SK-N-SH (cell line): Measurements from ENCODE around the gene CLEC16A. TPM values are rescaled to one million over a fixed set of nuclear protein-coding genes. Genes with fewer than 3 reads are reported as not detected.

Experiments used
- CTCF ChIA-PET: fragments of 300-600, 350-600 bp; formaldehyde crosslinking; extraction: SDS; loops from one replicate; lab custom pipeline; 2021; lab: Yijun Ruan, JAX
- POLR2A ChIA-PET: fragments of 350-600 bp; sonication (Branson Sonifier 250); formaldehyde crosslinking; extraction: SDS; loops from one replicate; lab custom pipeline; 2020; ENCODE audit warnings: antibody characterized with exemption, inconsistent platforms; lab: Yijun Ruan, JAX
- DNase-seq: peaks from one replicate; pipeline ENCODE4 v3.0.0; 2012
- H2AFZ ChIP-seq: fragments of 200-600 bp; sonication (generic); 2 replicates; pipeline ENCODE4 v1.8.1; 2016; ENCODE audit warnings: antibody characterized with exemption, mild to moderate bottlenecking, low read depth
- H3F3A ChIP-seq: fragments of 200-600 bp; sonication (generic); replicated peaks from 2 replicates; pipeline ENCODE3; 2016; ENCODE audit warnings: antibody characterized with exemption, mild to moderate bottlenecking; ENCODE audit not compliant: insufficient read depth
- H3K27ac ChIP-seq, 2 experiments: fragments of 200-500 bp in 1 of 2; fragments of 200-600 bp in 1 of 2; sonication (Bioruptor generic) in 1 of 2; sonication (generic), shearing (Covaris generic) in 1 of 2; 2 replicates each; pipeline versions ENCODE4 v1.5.1 to v1.6.1; 2014 to 2016; ENCODE audit warnings: low read depth in 2 of 2, inconsistent platforms in 1 of 2, low read length in 1 of 2, mild to moderate bottlenecking in 1 of 2, mixed read lengths in 1 of 2
- H3K27me3 ChIP-seq: fragments of 200-600 bp; sonication (generic), shearing (Covaris generic); 2 replicates; pipeline ENCODE4 v1.6.1; 2016; ENCODE audit warnings: mixed run types; ENCODE audit not compliant: insufficient read depth
- H3K36me3 ChIP-seq, 2 experiments: fragments of 200-500 bp in 1 of 2; fragments of 200-600 bp in 1 of 2; sonication (Bioruptor generic) in 1 of 2; sonication (generic) in 1 of 2; replicated peaks in 1 of 2; 2 replicates each; pipeline versions ENCODE3 to v1.5.1; 2014 to 2016; ENCODE audit warnings: low read length in 1 of 2, mild to moderate bottlenecking in 1 of 2; ENCODE audit not compliant: insufficient read depth in 2 of 2, control insufficient read depth in 1 of 2
- H3K4me1 ChIP-seq, 2 experiments: fragments of 200-500 bp in 1 of 2; fragments of 200-600 bp in 1 of 2; sonication (Bioruptor generic) in 1 of 2; sonication (generic), shearing (Covaris generic) in 1 of 2; 2 replicates each; pipeline versions ENCODE4 v1.5.1 to v1.6.1; 2014 to 2016; ENCODE audit warnings: low read depth in 1 of 2, low read length in 1 of 2, mixed run types in 1 of 2; ENCODE audit not compliant: insufficient read depth in 2 of 2, control insufficient read depth in 1 of 2
- H3K4me2 ChIP-seq: fragments of 200-600 bp; sonication (generic), shearing (Covaris generic); 2 replicates; pipeline ENCODE4 v1.6.1; 2017; ENCODE audit warnings: mixed run types
- H3K4me3 ChIP-seq, 2 experiments: fragments of 200-500 bp in 1 of 2; fragments of 200-600 bp in 1 of 2; sonication (Bioruptor generic) in 1 of 2; sonication (generic), shearing (Covaris generic) in 1 of 2; 2 replicates each; pipeline versions ENCODE4 v1.5.1 to v1.8.1; 2014 to 2016; ENCODE audit warnings: low read depth in 2 of 2, inconsistent platforms in 1 of 2, low read length in 1 of 2, mild to moderate bottlenecking in 1 of 2, mixed read lengths in 1 of 2, moderate library complexity in 1 of 2
- H3K79me2 ChIP-seq: fragments of 200-600 bp; sonication (generic); 2 replicates; pipeline ENCODE4 v1.8.1; 2017; ENCODE audit warnings: mild to moderate bottlenecking; ENCODE audit not compliant: insufficient read depth
- H3K9ac ChIP-seq: fragments of 200-600 bp; sonication (generic); 2 replicates; pipeline ENCODE4 v1.6.1; 2017; ENCODE audit warnings: mixed run types
- H3K9me2 ChIP-seq: fragments of 200-600 bp; sonication (generic); 2 replicates; pipeline ENCODE4 v1.6.1; 2017; ENCODE audit warnings: mixed run types
- H3K9me3 ChIP-seq: fragments of 200-600 bp; sonication (generic); 2 replicates; pipeline ENCODE4 v1.6.1; 2017; ENCODE audit warnings: mixed run types, mild to moderate bottlenecking, moderate library complexity
- H4K20me1 ChIP-seq: fragments of 200-600 bp; sonication (generic); 2 replicates; pipeline ENCODE4 v1.6.1; 2017; ENCODE audit warnings: mild to moderate bottlenecking, mixed run types; ENCODE audit not compliant: insufficient read depth
- CHD2 ChIP-seq: fragments of 150-350 bp; IDR thresholded peaks from 2 replicates; pipeline ENCODE4 v1.6.1; 2018; ENCODE audit warnings: low read length; ENCODE audit not compliant: partially characterized antibody
- EP300 ChIP-seq, 2 experiments: IDR thresholded peaks; 2 replicates each; pipeline versions ENCODE4 v1.4.0 to v1.6.1; 2012; ENCODE audit warnings: borderline replicate concordance in 1 of 2, low read depth in 1 of 2, low read length in 1 of 2
- EZH2phosphoT487 ChIP-seq: fragments of 200-600 bp; sonication (generic); IDR thresholded peaks from 2 replicates; pipeline ENCODE4 v1.6.1; 2017; ENCODE audit warnings: low read depth, mixed run types, mild to moderate bottlenecking, antibody characterized with exemption, moderate library complexity, borderline replicate concordance
- FOXM1 ChIP-seq: IDR thresholded peaks from 2 replicates; pipeline ENCODE4 v1.4.0; 2012; ENCODE audit warnings: low read depth, mild to moderate bottlenecking
- GABPA ChIP-seq: IDR thresholded peaks from 2 replicates; pipeline ENCODE4 v1.4.0; 2012; ENCODE audit warnings: low read depth, mild to moderate bottlenecking
- GATA2 ChIP-seq: sonication (generic); formaldehyde crosslinking; IDR thresholded peaks from 2 replicates; pipeline ENCODE4 v1.5.0; 2020; ENCODE audit warnings: mild to moderate bottlenecking, missing genetic modification reagents
- MEF2A ChIP-seq: IDR thresholded peaks from 2 replicates; pipeline ENCODE4 v1.4.0; 2012; ENCODE audit warnings: low read depth, borderline replicate concordance
- MXI1 ChIP-seq: IDR thresholded peaks from 2 replicates; pipeline ENCODE4 v1.6.1; 2012; ENCODE audit warnings: mild to moderate bottlenecking, low read depth, low read length, improper control_type of control experiment
- RAD21 ChIP-seq: IDR thresholded peaks from 2 replicates; pipeline ENCODE4 v1.6.1; 2012; ENCODE audit warnings: mild to moderate bottlenecking, low read length
- RFX5 ChIP-seq: IDR thresholded peaks from 2 replicates; pipeline ENCODE4 v1.6.1; 2012; ENCODE audit warnings: mild to moderate bottlenecking, improper control_type of control experiment, low read length
- SMC3 ChIP-seq: IDR thresholded peaks from 2 replicates; pipeline ENCODE4 v1.6.1; 2012; ENCODE audit warnings: low read depth, low read length, improper control_type of control experiment
- TCF12 ChIP-seq: IDR thresholded peaks from 2 replicates; pipeline ENCODE4 v1.4.0; 2012
- WGBS: methylation state at CpG from one replicate; pipeline ENCODE4 v1.1.6; 2017; ENCODE audit warnings: low lambda C conversion rate; 5-methylcytosine and 5-hydroxymethylcytosine counted together
- polyA plus RNA-seq, 3 experiments: library from polyadenylated mRNA; depleted of rRNA; stranded (reverse); fragments of >200 nt; gene quantifications; 2 replicates each; pipeline ENCODE4 v1.2.3, GENCODE V29; 2012
- TF ChIP-seq, protein P1 (sequence below): IDR thresholded peaks from 2 replicates; pipeline ENCODE4; 2012

The CLEC16A gene
- polyA plus RNA-seq, 1 of the 3 experiments (the other 2 are of a cell fraction): 13.7 TPM

DNA sequence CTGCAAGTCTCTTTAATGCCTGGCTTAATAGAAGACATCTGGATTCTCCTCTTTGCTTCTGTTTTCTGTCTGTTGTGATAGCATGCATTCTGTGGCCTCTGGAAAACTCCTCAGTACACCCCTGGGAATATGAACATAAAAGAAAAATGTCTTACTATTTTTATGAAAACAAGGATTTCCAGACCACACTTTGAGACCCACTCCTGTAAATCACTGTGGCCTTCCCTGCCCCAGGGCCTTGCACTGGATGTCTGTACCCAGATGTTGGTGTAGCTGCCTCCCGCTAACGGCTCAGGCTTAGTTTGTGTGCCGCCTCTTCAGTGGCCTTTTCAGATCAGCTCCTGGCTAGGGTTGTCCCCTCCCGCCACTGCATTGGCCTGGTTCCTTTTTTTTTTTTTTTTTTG, 185.0 kb downstream of the CLEC16A start (continued):
- TF ChIP-seq RAD21 (no peak), TCF12 (peak; percentile 91), EP300 (IDR thresholded peaks at IDR 0.05; ENCODE audit: borderline replicate concordance in 1 of 2, low read depth in 1 of 2, low read length in 1 of 2) (peak in 1 of 2 experiments; percentile 72; a peak in 2 of 4 replicates), GABPA (no peak), CHD2 (peak; percentile 55), EZH2phosphoT487 (no peak), RFX5 (no peak), GATA2 (CRISPR knock-in tag) (no peak)
- TF ChIP-seq, protein P1, sequence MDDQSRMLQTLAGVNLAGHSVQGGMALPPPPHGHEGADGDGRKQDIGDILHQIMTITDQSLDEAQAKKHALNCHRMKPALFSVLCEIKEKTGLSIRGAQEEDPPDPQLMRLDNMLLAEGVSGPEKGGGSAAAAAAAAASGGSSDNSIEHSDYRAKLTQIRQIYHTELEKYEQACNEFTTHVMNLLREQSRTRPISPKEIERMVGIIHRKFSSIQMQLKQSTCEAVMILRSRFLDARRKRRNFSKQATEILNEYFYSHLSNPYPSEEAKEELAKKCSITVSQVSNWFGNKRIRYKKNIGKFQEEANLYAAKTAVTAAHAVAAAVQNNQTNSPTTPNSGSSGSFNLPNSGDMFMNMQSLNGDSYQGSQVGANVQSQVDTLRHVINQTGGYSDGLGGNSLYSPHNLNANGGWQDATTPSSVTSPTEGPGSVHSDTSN: peak; percentile 48; the same call in 1 of the 2 replicates

DNA sequence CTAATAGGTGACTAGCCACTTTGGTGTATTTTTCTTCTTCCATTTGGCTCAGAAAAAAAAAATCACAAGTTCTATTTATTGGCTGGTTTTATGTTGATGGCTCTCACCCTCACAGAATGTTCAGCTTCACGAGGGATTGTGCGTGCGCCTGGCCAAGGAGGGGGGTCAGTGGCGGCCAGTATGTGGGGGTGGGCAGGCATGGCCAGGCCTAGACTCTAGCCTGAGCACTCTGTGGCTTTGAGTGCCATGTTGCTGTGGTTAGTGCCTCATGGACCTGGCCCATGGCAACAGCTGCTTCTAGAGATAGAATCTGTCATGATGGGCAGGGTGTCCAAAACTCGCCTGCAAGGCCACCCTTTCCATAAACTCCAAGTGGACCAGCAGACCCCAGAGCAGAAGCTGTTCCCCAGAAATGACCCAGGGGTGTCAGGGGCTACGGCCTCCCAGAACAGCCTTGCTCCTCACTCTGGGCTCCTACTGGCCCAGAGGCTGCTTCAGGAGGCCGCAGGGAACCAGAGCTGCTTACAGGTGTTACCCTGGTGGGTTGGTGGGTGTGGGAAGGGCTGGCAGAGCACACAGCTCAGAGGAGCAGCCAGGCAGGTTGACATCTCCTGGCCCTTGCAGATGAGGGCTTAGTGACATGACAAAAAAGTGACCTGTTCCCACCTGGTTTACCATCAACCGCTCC, 186.8 kb downstream of the CLEC16A start:
- TF ChIP-seq RAD21 (no peak), MXI1 (peak; percentile 31; the same call in 1 of the 2 replicates)
- no peak for DNase-seq
- WGBS: 91% methylated on average over 6 of the region's 8 CpGs
- H3K79me2 ChIP-seq: no peaks in the 10 kb centered on the region
- no peaks in the 10 kb centered on the region for H3K27me3 ChIP-seq
- POLR2A ChIA-PET: interaction anchor here (0.6 kb wide), 2 partner anchors 36 to 112 kb away, joined by 3 to 4 read pairs; no protein-coding TSS in a partner anchor
- H2AFZ ChIP-seq: no peak overlapping the region
- H3K4me1 ChIP-seq: peaks cover 47 to 55% of the 10 kb centered on the region in 2 experiments
- H3K27ac ChIP-seq: no peak overlapping the region; a peak in 1 of 4 replicates
- no peak overlapping the region for H3K4me2 ChIP-seq
- H3K9me2 ChIP-seq: no peaks in the 10 kb centered on the region
- H3K36me3 ChIP-seq: peaks cover 0 to 6% of the 10 kb centered on the region in 2 experiments
- no peak overlapping the region for H3K4me3 ChIP-seq
- peaks cover 14% of the 10 kb centered on the region for H3F3A ChIP-seq
- no peak overlapping the region for H3K9ac ChIP-seq
- no peaks in the 10 kb centered on the region for H3K9me3 ChIP-seq
- no peaks in the 10 kb centered on the region for H4K20me1 ChIP-seq
- CTCF ChIA-PET: interaction anchor here (1.3 to 1.7 kb wide), 4 partner anchors 23 to 167 kb away, joined by 3 to 7 read pairs (median 4); partner anchors contain the start of gene SOCS1

DNA sequence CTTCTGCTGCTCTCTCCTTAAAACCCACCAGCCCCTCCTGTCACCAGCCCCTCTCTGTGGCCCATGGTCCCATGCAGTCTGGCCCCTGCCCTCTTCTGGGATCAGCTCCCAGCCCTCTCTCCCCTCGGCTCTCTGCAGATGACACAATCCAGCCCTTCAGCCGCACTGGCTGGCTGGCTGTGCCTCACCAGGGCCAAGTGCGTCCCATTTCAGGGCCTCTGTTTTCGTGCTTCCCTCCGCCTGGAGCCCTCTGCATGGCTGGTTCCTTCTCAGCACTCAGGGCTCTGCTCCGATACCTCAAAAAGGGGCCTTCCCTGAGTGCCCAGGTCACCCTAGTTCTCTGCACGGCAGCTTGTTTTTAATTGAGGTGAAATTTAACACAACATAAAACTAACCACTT, 187.3 kb downstream of the CLEC16A start:
- H3K27ac ChIP-seq: no peak overlapping the region
- TF ChIP-seq SMC3 (no peak), GATA2 (CRISPR knock-in tag) (no peak), GABPA (no peak), FOXM1 (no peak), MEF2A (no peak), MXI1 (no peak)
- TF ChIP-seq, protein P1: no peak
- H3K27me3 ChIP-seq: no peaks in the 10 kb centered on the region
- no peak overlapping the region for H2AFZ ChIP-seq
- H3K79me2 ChIP-seq: no peaks in the 10 kb centered on the region
- peaks cover 0 to 6% of the 10 kb centered on the region in 2 experiments for H3K36me3 ChIP-seq
- H3K4me1 ChIP-seq: peaks cover 53 to 61% of the 10 kb centered on the region in 2 experiments
- H3K4me3 ChIP-seq: no peak overlapping the region
- WGBS: 88% methylated on average over 7 of the region's 7 CpGs
- H3F3A ChIP-seq: peaks cover 19% of the 10 kb centered on the region
- DNase-seq: peak; percentile 36
- H3K9me3 ChIP-seq: no peaks in the 10 kb centered on the region
- no peak overlapping the region for H3K4me2 ChIP-seq
- H3K9ac ChIP-seq: no peak overlapping the region
- H4K20me1 ChIP-seq: no peaks in the 10 kb centered on the region
- no peaks in the 10 kb centered on the region for H3K9me2 ChIP-seq
- POLR2A ChIA-PET: interaction anchor here (0.6 kb wide), 2 partner anchors 36 to 112 kb away, joined by 3 to 4 read pairs; no protein-coding TSS in a partner anchor
- CTCF ChIA-PET: interaction anchor here (1.4 to 1.7 kb wide), 3 partner anchors 22 to 167 kb away, joined by 4 to 7 read pairs (median 5); partner anchors contain the start of gene SOCS1
